ENCODE data around the gene MS4A12.
"Not testable (repeated sequence)": the region's sequence is repeated elsewhere in the genome, so short reads cannot be mapped to it uniquely, and the experiment has no call there.

The MS4A12 gene

DNA sequence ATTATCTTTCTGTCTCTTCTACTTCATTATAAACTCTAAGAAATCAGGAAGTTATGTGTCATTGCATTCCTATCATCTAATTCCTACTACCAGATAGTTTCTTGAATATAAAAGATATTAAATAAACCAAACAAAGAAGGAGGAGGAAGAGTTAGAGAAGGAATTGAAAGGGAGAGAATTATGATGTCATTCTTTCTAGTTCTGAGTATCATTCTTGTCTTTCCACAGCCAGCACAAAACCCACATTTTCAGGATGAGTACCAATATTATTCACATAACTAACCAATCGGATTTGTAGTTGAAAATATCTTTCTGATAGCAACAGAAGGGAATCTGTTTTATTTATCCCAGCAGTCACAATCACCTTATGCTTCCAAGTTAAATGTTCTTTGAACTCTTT is 35.9 kb downstream of the MS4A12 start:
- no peak for TF ChIP-seq JUND (IDR thresholded peaks at IDR 0.05; ENCODE audit: low read depth)
- in situ Hi-C loops (cut with HindIII; ENCODE audit: low pct_unique_long_range_greater_than_20kb, low sequenced_read_pairs) = no loop called here
- DNase-seq (ENCODE audit: low read depth in 1 of 2, low spot score in 1 of 2) = no peak

DNA sequence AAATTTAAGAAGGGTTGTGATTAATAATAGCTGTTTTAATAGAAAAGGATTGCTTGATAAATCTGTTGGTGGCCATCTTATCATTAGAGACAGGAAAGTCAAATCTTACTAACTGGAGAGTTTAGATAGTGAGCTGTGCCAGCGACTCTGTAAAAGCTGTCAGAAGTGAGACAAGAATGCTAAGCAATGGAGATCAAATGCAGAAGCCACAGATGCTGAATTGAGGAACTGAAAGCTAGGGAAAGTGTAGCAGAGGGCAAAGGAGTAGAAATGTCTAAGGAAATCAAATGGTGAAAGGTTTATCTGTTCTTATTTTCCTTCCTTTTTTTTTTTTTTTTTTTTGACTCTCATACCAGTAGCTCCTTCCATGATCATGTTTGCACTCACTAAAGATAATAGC is 36.4 kb downstream of the MS4A12 start:
- in situ Hi-C loops (cut with HindIII; ENCODE audit: low pct_unique_long_range_greater_than_20kb, low sequenced_read_pairs) = no loop called here
- no peak for DNase-seq (ENCODE audit: low read depth in 1 of 2, low spot score in 1 of 2)
- TF ChIP-seq JUND (IDR thresholded peaks at IDR 0.05; ENCODE audit: low read depth) = no peak

DNA sequence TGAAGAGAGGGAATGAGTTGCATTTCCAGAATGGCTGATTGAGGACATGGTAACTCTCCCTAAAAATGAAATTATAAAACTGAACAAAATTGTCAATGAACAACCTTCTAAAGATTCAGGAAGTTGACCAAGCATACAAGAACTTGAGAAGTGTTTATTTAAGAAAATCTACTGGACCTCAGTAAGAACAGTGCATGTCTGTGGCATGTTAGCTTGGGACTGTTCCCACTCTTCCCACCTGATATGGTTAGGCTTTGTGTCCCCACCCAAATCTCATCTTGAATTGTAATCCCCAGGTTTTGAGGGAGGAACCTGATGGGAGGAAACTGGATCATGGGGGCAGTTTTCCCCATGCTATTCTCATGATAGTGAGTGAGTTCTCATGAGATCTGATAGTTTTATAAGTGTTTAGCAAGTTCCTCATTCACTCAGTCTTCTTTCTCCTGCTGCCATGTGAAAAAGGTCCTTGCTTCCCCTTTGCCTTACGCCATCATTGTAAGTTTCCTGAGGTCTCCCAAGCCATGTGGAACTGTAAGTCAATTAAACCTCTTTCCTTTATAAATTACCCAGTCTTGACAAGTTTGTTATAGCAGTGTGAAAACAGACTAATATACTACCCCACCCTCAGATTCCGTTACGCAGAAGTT is 38.0 kb downstream of the MS4A12 start:
- in situ Hi-C loops (cut with HindIII; ENCODE audit: low pct_unique_long_range_greater_than_20kb, low sequenced_read_pairs) = no loop called here
- no peak for DNase-seq (ENCODE audit: low read depth in 1 of 2, low spot score in 1 of 2)
- TF ChIP-seq JUND (IDR thresholded peaks at IDR 0.05; ENCODE audit: low read depth) = no peak

DNA sequence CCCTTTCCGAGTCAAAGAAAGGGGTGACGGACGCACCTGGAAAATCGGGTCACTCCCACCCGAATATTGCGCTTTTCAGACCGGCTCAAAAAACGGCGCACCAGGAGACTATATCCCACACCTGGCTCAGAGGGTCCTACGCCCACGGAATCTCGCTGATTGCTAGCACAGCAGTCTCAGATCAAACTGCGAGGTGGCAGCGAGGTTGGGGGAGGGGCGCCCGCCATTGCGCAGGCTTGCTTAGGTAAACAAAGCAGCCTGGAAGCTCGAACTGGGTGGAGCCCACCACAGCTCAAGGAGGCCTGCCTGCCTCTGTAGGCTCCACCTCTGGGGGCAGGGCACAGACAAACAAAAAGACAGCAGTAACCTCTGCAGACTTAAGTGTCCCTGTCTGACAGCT is 39.8 kb downstream of the MS4A12 start:
- DNase-seq (ENCODE audit: low read depth in 1 of 2, low spot score in 1 of 2); in situ Hi-C loops (cut with HindIII; ENCODE audit: low pct_unique_long_range_greater_than_20kb, low sequenced_read_pairs): not testable (repeated sequence)

DNA sequence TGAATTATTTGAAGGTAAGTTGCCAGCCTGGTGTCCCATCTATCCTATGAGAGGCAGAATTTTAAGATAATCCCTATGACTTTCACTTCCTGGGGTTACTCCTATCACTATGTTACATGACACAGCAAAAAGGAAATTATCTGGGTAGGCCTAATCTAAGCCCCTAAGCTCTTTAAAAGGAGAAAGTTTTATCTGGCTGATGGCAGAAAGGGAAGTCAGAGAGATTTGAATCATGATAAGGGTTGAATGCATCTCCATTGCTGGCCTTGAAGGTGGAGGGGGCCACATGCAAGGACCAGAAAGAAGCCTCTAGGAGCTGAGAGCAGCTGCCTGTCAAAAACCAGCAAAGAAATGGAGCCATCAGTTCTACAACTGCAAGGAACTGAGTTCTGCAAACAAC is 46.0 kb downstream of the MS4A12 start:
- in situ Hi-C loops (cut with HindIII; ENCODE audit: low pct_unique_long_range_greater_than_20kb, low sequenced_read_pairs); DNase-seq (ENCODE audit: low read depth in 1 of 2, low spot score in 1 of 2): not testable (repeated sequence)

DNA sequence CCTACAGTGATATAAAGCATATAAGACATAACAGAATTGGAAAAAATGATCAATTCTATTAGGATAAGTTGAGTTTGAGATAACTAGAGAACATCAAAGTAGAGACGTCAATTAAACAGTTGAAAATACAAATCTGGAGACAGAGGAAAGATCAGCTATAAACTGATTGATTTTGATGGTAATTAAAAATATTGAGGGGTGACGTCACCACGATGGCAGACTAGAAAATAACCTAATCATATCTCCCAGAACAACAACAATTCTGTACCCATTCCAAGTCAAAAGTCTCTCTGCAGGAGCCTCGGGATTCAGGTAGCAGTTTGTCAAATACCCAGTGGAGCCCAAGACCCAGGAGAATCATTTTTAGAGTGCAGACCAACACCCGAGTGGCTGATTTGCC is 51.5 kb downstream of the MS4A12 start:
- in situ Hi-C loops (cut with HindIII; ENCODE audit: low pct_unique_long_range_greater_than_20kb, low sequenced_read_pairs) = no loop called here
- DNase-seq (ENCODE audit: low read depth in 1 of 2, low spot score in 1 of 2) = no peak

More for the DNA sequence above, 51.5 kb downstream of the MS4A12 start:
- no peak for TF ChIP-seq JUND (IDR thresholded peaks at IDR 0.05; ENCODE audit: low read depth)

All from T47D (cell line).